K562 (cell line): ENCODE measurements around the gene TAF11. TPM values are rescaled to one million over a fixed set of nuclear protein-coding genes. Genes with fewer than 3 reads are reported as not detected.

Experiments
- COPS2 ChIP-seq: fragments of 450-650 bp; conservative IDR thresholded peaks from 2 replicates; pipeline ENCODE4 v1.6.1; 2016; ENCODE audit warnings: mild to moderate bottlenecking, moderate library complexity
- ETS2 ChIP-seq: IDR thresholded peaks from 2 replicates; pipeline ENCODE4 v1.6.1; 2016; ENCODE audit warnings: borderline replicate concordance, missing genetic modification characterization, mild to moderate bottlenecking, moderate library complexity, missing compliant biosample characterization; ENCODE audit not compliant: poor library complexity, severe bottlenecking
- FOXK2 ChIP-seq, 2 experiments: fragments of 450-650 bp; IDR thresholded peaks in 1 of 2; conservative IDR thresholded peaks in 1 of 2; 2 replicates each; pipeline ENCODE4 v1.6.1; 2016; ENCODE audit warnings: low read depth in 2 of 2, mild to moderate bottlenecking in 1 of 2
- HDAC3 ChIP-seq: fragments of 450-650 bp; IDR thresholded peaks from 2 replicates; pipeline ENCODE4 v1.6.1; 2018; ENCODE audit warnings: borderline replicate concordance, mild to moderate bottlenecking, moderate library complexity; ENCODE audit not compliant: partially characterized antibody
- NONO ChIP-seq, 2 experiments: fragments of 200-400 bp in 1 of 2; fragments of 450-650 bp in 1 of 2; formaldehyde crosslinking in 1 of 2; IDR thresholded peaks; 2 replicates each; pipeline ENCODE4 v1.6.1; 2017; ENCODE audit warnings: low read depth in 2 of 2, mild to moderate bottlenecking in 2 of 2, moderate library complexity in 2 of 2, low read length in 1 of 2
- NUFIP1 ChIP-seq: fragments of 450-650 bp; IDR thresholded peaks from 2 replicates; pipeline ENCODE4 v1.6.1; 2018; ENCODE audit not compliant: partially characterized antibody
- RB1 ChIP-seq: fragments of 450-650 bp; IDR thresholded peaks from 2 replicates; pipeline ENCODE4 v1.6.1; 2017; ENCODE audit warnings: low read depth, mild to moderate bottlenecking
- SMAD4 ChIP-seq: fragments of 250-450 bp; sonication (Bioruptor Pico); conservative IDR thresholded peaks from 2 replicates; pipeline ENCODE4 v1.8.0; 2021; ENCODE audit warnings: inconsistent platforms, mild to moderate bottlenecking, moderate library complexity
- SMARCC2 ChIP-seq: fragments of 450-650 bp; IDR thresholded peaks from 2 replicates; pipeline ENCODE4 v1.6.1; 2017; ENCODE audit warnings: antibody characterized with exemption, moderate library complexity, mild to moderate bottlenecking, low read depth
- ZFX ChIP-seq: sonication (generic); formaldehyde crosslinking; IDR thresholded peaks from 2 replicates; pipeline ENCODE4 v1.8.0; 2022; ENCODE audit warnings: mild to moderate bottlenecking, missing genetic modification reagents, moderate library complexity
- ZKSCAN3 ChIP-seq: fragments of 250-450 bp; sonication (Bioruptor Pico); IDR thresholded peaks from 2 replicates; pipeline ENCODE4 v1.4.0; 2020
- polyA plus RNA-seq, 8 experiments: library from polyadenylated mRNA; depleted of rRNA in 4 of 8; stranded (reverse) in 5 of 8; unstranded in 3 of 8; fragments of >200 nt; fragmentation: Nextera tagmentation in 2 of 8; fragmentation: Illumina TruSeq in 1 of 8; extraction: Ambion mirVana in 2 of 8; extraction: Trizol in 1 of 8; gene quantifications; 2 replicates each; pipeline versions ENCODE4 v1.2.1 to v1.2.3, GENCODE V29; 2011 to 2014; ENCODE audit warnings: inconsistent platforms in 1 of 8, missing spikeins in 1 of 8
- total RNA-seq, 7 experiments: library from RNA; depleted of rRNA in 6 of 7; stranded (reverse); fragments of >200 nt in 6 of 7; fragmentation: Illumina TruSeq in 2 of 7; extraction: Trizol in 2 of 7; gene quantifications; 2 replicates each; pipeline versions ENCODE4 v1.2.1 to v1.2.3, GENCODE V29; 2011 to 2021; ENCODE audit warnings: low replicate concordance in 1 of 7
- TF ChIP-seq, protein P1 (sequence below): fragments of 150-350 bp; conservative IDR thresholded peaks from 2 replicates; pipeline ENCODE4 v1.6.1; 2014; ENCODE audit warnings: low read length
- TF ChIP-seq, protein P2 (sequence below): fragments of 250-450 bp; sonication (Bioruptor Pico); IDR thresholded peaks from 2 replicates; pipeline ENCODE4 v1.8.0; 2021; ENCODE audit warnings: mild to moderate bottlenecking, moderate library complexity
- TF ChIP-seq, protein P3 (sequence below), 2 experiments: fragments of 450-650 bp; IDR thresholded peaks; 2 replicates each; pipeline ENCODE4 v1.6.1; 2016

TAF11 gene
- total and polyA plus RNA-seq, 9 of the 15 experiments (the other 6 are each of a cell fraction or from before 2014, with no cell fraction given): 40.9 to 91.9 (median 71.9) TPM

DNA sequence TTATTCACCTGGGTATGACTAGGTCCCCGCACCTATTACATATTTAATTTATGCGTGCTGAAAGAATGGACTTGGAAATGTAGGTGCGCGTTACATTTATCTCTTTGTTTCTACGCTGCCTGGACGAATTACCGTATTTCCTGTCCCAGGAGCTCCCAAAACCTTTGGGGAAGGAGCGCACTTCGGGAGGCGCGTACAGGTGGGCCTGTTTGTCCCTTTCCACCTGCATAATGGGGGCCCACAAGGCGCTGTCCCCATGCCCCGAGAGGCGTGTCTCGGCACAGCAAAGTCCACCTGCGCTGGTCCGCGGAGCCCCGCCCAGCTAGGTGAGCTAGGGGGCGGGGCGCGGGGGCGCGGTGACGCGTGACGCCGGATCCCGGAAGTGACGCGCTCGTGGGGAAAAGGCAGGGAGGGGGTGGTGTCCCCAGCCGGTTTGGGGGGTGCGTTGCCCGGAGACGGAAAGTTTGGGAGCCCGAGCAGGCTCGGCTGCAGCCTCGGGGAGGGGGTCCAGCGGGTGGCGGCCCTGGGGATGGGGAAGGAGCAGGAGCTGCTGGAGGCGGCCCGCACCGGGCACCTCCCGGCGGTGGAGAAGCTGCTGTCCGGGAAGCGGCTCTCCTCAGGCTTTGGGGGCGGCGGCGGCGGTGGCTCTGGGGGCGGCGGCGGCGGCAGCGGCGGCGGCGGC, 1.2 kb upstream of the TAF11 start, which contains the start of gene ANKS1A (continued):
- TF ChIP-seq, protein P1, sequence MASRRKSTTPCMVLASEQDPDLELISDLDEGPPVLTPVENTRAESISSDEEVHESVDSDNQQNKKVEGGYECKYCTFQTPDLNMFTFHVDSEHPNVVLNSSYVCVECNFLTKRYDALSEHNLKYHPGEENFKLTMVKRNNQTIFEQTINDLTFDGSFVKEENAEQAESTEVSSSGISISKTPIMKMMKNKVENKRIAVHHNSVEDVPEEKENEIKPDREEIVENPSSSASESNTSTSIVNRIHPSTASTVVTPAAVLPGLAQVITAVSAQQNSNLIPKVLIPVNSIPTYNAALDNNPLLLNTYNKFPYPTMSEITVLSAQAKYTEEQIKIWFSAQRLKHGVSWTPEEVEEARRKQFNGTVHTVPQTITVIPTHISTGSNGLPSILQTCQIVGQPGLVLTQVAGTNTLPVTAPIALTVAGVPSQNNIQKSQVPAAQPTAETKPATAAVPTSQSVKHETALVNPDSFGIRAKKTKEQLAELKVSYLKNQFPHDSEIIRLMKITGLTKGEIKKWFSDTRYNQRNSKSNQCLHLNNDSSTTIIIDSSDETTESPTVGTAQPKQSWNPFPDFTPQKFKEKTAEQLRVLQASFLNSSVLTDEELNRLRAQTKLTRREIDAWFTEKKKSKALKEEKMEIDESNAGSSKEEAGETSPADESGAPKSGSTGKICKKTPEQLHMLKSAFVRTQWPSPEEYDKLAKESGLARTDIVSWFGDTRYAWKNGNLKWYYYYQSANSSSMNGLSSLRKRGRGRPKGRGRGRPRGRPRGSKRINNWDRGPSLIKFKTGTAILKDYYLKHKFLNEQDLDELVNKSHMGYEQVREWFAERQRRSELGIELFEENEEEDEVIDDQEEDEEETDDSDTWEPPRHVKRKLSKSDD: no peak; the same call in 1 of the 2 replicates
- TF ChIP-seq, protein P2, sequence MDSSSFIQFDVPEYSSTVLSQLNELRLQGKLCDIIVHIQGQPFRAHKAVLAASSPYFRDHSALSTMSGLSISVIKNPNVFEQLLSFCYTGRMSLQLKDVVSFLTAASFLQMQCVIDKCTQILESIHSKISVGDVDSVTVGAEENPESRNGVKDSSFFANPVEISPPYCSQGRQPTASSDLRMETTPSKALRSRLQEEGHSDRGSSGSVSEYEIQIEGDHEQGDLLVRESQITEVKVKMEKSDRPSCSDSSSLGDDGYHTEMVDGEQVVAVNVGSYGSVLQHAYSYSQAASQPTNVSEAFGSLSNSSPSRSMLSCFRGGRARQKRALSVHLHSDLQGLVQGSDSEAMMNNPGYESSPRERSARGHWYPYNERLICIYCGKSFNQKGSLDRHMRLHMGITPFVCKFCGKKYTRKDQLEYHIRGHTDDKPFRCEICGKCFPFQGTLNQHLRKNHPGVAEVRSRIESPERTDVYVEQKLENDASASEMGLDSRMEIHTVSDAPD (CRISPR knock-in tag): no peak
- no peak for TF ChIP-seq HDAC3
- peak in 1 of 2 experiments; percentile 50; a peak in 2 of 4 replicates for TF ChIP-seq NONO (IDR thresholded peaks at IDR 0.05; ENCODE audit: low read depth in 2 of 2, low read length in 1 of 2)
- no peak for TF ChIP-seq COPS2
- TF ChIP-seq ETS2: no peak
- TF ChIP-seq, protein P3, sequence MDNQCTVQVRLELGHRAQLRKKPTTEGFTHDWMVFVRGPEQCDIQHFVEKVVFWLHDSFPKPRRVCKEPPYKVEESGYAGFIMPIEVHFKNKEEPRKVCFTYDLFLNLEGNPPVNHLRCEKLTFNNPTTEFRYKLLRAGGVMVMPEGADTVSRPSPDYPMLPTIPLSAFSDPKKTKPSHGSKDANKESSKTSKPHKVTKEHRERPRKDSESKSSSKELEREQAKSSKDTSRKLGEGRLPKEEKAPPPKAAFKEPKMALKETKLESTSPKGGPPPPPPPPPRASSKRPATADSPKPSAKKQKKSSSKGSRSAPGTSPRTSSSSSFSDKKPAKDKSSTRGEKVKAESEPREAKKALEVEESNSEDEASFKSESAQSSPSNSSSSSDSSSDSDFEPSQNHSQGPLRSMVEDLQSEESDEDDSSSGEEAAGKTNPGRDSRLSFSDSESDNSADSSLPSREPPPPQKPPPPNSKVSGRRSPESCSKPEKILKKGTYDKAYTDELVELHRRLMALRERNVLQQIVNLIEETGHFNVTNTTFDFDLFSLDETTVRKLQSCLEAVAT (IDR thresholded peaks at IDR 0.05): 0 out of 4 replicates have a peak, but pooled peaks of 1 of the 2 experiments have one; percentile 33
- no peak; a peak in 2 of 4 replicates for TF ChIP-seq FOXK2 (conservative IDR thresholded peaks at IDR 0.05 in 1 of 2, IDR thresholded peaks at IDR 0.05 in 1 of 2; ENCODE audit: low read depth in 2 of 2)
- no peak for TF ChIP-seq NUFIP1
- TF ChIP-seq ZFX (CRISPR knock-in tag): peak; percentile 22
- no peak for TF ChIP-seq ZKSCAN3 (CRISPR knock-in tag)
- peak; percentile 57; the same call in 1 of the 2 replicates for TF ChIP-seq RB1
- no peak for TF ChIP-seq SMAD4
- TF ChIP-seq SMARCC2: no peak
